Measurements from ENCODE around the gene CDCA3.

The CDCA3 gene

GRCh38 chr12:6849427-6849826, 1.7 kb downstream of the CDCA3 start:
- Mint-ChIP-seq H3K9me3 (no peaks in the 10 kb centered on the region), H3K27ac (no peak overlapping the region), H3K4me3 (no peak overlapping the region), H3K27me3 (no peaks in the 10 kb centered on the region), H3K4me1 (peaks cover 17% of the 10 kb centered on the region), H3K36me3 (no peaks in the 10 kb centered on the region)

GRCh38 chr12:6847676-6848075, 3.4 kb downstream of the CDCA3 start:
- no peaks in the 10 kb centered on the region for H3K9me3 Mint-ChIP-seq
- no peak overlapping the region for H3K27ac Mint-ChIP-seq
- H3K4me1 Mint-ChIP-seq: peaks cover 4% of the 10 kb centered on the region
- no peaks in the 10 kb centered on the region for H3K27me3 Mint-ChIP-seq
- H3K36me3 Mint-ChIP-seq: no peaks in the 10 kb centered on the region
- H3K4me3 Mint-ChIP-seq: no peak overlapping the region

GRCh38 chr12:6846316-6846869, 4.7 kb downstream of the CDCA3 start:
- no peak overlapping the region for H3K4me3 Mint-ChIP-seq
- peaks cover 4% of the 10 kb centered on the region for H3K4me1 Mint-ChIP-seq
- H3K9me3 Mint-ChIP-seq: no peaks in the 10 kb centered on the region
- H3K27me3 Mint-ChIP-seq: no peaks in the 10 kb centered on the region
- no peaks in the 10 kb centered on the region for H3K36me3 Mint-ChIP-seq
- H3K27ac Mint-ChIP-seq: no peak overlapping the region

- H3K36me3 Mint-ChIP-seq: no peaks in the 10 kb centered on the region
- no peaks in the 10 kb centered on the region for H3K27me3 Mint-ChIP-seq
- no peak overlapping the region for H3K4me3 Mint-ChIP-seq
- no peak overlapping the region for H3K27ac Mint-ChIP-seq
- no peaks in the 10 kb centered on the region for H3K9me3 Mint-ChIP-seq
- H3K4me1 Mint-ChIP-seq: no peaks in the 10 kb centered on the region
These were observed 5.7 kb downstream of the CDCA3 start for GRCh38 chr12:6845395-6845794.

DNA sequence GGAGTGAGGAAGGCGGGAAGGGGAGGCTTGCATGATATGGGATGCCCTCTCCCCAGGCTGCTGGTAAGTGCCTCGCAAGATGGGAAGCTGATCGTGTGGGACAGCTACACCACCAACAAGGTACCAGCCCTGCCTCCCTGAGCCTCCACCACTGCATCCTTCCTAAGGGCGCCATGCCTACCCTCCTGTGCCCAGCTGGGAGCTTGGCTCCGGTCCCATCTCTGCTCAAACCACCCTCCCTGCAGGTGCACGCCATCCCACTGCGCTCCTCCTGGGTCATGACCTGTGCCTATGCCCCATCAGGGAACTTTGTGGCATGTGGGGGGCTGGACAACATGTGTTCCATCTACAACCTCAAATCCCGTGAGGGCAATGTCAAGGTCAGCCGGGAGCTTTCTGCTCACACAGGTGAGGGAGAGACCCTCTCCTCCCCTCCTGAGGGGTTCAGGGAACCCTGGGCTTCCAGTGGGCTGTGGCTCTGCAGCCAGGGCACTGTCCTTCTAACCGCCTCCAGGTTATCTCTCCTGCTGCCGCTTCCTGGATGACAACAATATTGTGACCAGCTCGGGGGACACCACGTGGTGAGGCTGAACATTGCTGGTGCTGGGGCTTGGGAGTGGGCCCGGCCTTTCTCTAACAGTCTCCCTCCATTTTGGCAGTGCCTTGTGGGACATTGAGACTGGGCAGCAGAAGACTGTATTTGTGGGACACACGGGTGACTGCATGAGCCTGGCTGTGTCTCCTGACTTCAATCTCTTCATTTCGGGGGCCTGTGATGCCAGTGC, 7.8 kb downstream of the CDCA3 start:
- Mint-ChIP-seq H3K4me3 (no peak overlapping the region), H3K27me3 (no peaks in the 10 kb centered on the region), H3K4me1 (no peaks in the 10 kb centered on the region), H3K36me3 (no peaks in the 10 kb centered on the region), H3K27ac (no peak overlapping the region), H3K9me3 (no peaks in the 10 kb centered on the region)

GRCh38 chr12:6842075-6842474, 9.0 kb downstream of the CDCA3 start:
- Mint-ChIP-seq H3K27ac (no peak overlapping the region), H3K4me3 (no peak overlapping the region), H3K4me1 (no peaks in the 10 kb centered on the region), H3K27me3 (no peaks in the 10 kb centered on the region), H3K9me3 (no peaks in the 10 kb centered on the region), H3K36me3 (no peaks in the 10 kb centered on the region)

DNA sequence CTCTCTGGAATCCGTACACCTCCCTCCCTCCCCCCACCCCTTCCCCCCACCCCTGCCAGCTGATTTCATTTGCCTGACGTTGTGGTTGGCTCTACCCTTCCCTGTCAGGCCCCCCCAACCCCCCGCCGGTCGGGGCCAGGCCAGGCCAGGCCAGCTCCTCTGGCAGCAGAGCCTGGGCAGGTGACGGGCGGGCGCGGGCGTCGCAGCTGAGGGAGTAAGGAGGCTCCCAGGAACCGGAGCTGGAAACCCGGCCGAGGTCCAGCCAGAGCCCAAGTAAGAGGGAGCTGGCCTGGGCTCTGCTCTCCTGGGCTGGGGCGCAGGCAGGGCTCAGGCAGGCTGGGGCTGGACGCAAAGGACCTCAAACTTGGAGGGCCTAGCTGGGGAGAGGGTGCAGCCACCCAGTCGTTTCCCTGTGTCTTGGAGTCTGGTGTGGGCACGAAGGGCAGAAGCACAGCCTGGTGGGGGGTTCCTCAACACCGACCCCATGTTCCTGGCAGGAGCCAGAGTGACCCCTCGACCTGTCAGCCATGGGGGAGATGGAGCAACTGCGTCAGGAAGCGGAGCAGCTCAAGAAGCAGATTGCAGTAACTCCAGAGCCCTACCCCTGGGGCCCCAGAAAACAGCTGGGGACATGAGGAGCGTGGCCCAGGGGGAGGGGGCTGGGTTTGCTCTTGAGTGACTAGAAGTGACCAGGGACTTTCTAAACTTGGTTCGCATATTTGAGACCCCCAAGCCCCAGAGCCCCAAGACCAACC, 10.1 kb downstream of the CDCA3 start, which contains the start of gene GNB3:
Gene GNB3 (plus strand): TSS at position 165 of the 755 bp plus-strand sequence. CDS start 363 bp downstream, at position 528.
- no peaks in the 10 kb centered on the region for H3K27me3 Mint-ChIP-seq
- no peak within 1 kb of the TSS for H3K4me3 Mint-ChIP-seq
- H3K27ac Mint-ChIP-seq: no peak within 1 kb of the TSS
- no peaks in the 10 kb centered on the region for H3K9me3 Mint-ChIP-seq
- H3K36me3 Mint-ChIP-seq: no peaks in the 10 kb centered on the region
- H3K4me1 Mint-ChIP-seq: peaks cover 4% of the 10 kb centered on the region

- no peak overlapping the region for H3K27ac Mint-ChIP-seq
- H3K9me3 Mint-ChIP-seq: no peaks in the 10 kb centered on the region
- H3K4me3 Mint-ChIP-seq: no peak overlapping the region
- peaks cover 8% of the 10 kb centered on the region for H3K4me1 Mint-ChIP-seq
- H3K27me3 Mint-ChIP-seq: no peaks in the 10 kb centered on the region
- H3K36me3 Mint-ChIP-seq: no peaks in the 10 kb centered on the region
These were observed 10.8 kb downstream of the CDCA3 start for GRCh38 chr12:6840330-6840729.

DNA sequence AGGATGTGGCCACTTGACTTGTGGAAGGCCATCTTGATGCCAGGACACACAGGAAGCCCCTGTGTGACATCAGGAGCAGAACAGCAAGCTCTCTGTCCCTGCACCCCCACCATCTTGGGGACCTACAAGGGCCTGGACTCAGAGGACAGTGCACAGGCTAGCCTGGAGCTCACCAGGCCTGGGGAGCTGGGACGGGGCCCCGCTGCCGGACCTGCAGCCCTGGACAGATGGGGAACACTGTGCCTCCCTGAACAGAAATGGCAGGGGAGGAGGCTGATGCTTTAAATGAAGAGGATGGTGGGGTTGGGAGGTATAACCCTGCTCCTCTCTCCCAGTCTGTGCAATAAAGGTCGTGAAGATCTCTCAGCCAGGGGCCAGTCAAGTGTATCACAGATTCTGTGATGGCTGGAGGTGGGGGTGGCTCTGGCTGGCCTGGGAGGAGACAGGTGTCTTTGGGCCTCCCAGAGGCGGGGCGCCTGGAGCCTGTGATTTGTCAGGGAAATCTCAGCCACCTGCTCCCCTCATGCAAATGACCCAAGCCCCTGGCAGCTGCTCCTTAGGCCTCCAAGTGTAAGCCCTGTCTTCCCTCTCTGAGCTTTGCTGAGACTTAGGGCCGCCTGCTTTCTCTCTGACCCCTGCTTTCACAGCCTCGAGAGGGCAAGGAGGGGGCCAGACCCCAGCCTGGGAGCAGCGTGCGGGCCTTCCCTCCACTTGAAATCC, 11.4 kb downstream of the CDCA3 start:
- Mint-ChIP-seq H3K27me3 (no peaks in the 10 kb centered on the region), H3K27ac (no peak overlapping the region), H3K4me3 (no peak overlapping the region), H3K36me3 (no peaks in the 10 kb centered on the region), H3K9me3 (no peaks in the 10 kb centered on the region), H3K4me1 (peaks cover 8% of the 10 kb centered on the region)

DNA sequence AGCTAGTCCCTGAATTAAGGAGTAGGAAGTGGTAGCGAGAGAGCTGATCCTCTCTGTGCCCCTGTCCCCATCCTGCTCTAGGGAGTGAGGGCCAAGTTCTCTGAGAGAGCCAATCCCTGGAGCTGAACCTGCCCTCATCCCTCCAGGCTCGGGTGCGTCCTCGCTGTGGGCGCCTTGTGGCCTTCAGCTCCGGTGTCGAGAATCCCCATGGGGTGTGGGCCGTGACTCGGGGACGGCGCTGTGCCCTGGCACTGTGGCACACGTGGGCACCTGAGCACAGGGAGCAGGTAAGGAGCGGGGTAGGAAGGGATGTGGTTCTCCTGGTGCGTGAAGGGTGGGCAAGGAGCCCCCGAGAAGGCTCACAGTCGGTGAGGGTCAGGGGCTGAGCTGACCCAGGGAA, 12.2 kb downstream of the CDCA3 start:
- H3K4me3 Mint-ChIP-seq: no peak overlapping the region
- H3K27me3 Mint-ChIP-seq: no peaks in the 10 kb centered on the region
- no peaks in the 10 kb centered on the region for H3K36me3 Mint-ChIP-seq
- no peak overlapping the region for H3K27ac Mint-ChIP-seq
- peaks cover 8% of the 10 kb centered on the region for H3K4me1 Mint-ChIP-seq
- no peaks in the 10 kb centered on the region for H3K9me3 Mint-ChIP-seq

DNA sequence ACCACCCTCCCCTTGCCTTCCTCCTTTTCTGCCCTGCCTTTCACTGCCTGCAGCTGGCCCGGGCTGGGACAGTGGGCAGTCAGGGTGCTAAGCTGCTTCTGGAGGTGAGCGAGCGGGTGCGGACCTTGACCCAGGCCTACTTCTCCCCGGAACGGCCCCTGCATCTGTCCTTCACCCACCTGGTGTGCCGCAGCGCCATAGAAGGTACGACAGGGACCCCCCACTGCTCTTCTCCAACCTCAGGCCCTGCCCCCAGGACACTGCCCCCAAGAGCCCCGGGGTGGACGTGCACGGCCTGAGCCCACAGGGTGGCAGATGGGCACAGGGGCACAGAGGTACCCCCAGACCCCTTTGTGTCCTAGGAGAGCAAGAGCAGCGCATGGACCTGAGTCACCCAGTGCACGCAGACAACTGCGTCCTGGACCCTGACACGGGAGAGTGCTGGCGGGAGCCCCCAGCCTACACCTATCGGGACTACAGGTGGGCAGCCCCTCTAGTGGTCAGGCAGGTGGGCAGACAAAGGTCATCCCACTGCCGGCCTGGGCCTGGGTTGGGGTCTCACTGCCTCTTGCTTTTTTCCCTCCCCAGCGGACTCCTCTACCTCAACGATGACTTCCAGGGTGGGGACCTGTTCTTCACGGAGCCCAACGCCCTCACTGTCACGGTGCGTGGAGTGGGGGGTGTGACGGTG, 13.6 kb downstream of the CDCA3 start:
- Mint-ChIP-seq H3K9me3 (no peaks in the 10 kb centered on the region), H3K27me3 (no peaks in the 10 kb centered on the region), H3K4me1 (peaks cover 8% of the 10 kb centered on the region), H3K27ac (no peak overlapping the region), H3K4me3 (no peak overlapping the region), H3K36me3 (no peaks in the 10 kb centered on the region)

- Mint-ChIP-seq H3K9me3 (no peaks in the 10 kb centered on the region), H3K4me1 (peaks cover 8% of the 10 kb centered on the region), H3K27me3 (no peaks in the 10 kb centered on the region), H3K36me3 (no peaks in the 10 kb centered on the region), H3K27ac (no peak overlapping the region), H3K4me3 (no peak overlapping the region)
These were observed 14.2 kb downstream of the CDCA3 start for GRCh38 chr12:6836851-6837250.

DNA sequence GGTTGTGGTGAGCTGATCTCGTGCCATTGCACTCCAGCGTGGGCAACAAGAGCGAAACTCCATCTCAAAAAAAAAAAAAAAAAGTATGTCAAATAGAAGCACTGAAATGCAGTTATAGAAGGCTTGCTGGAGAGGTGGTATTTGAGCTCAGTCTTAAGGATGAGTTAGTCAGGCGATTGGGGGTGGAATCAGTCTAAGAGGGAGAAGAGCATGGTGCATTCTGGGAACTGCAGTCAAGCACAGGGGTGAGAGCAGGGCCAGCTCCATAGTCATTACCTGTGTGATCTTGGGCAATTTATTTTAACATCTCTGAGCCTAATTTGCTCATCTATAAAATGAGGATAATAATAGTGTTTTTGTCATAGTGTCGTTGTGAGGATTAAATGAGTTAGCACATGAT, 16.2 kb downstream of the CDCA3 start:
- H3K4me1 Mint-ChIP-seq: peaks cover 8% of the 10 kb centered on the region
- no peaks in the 10 kb centered on the region for H3K9me3 Mint-ChIP-seq
- H3K27me3 Mint-ChIP-seq: no peaks in the 10 kb centered on the region
- H3K36me3 Mint-ChIP-seq: no peaks in the 10 kb centered on the region
- no peak overlapping the region for H3K4me3 Mint-ChIP-seq
- H3K27ac Mint-ChIP-seq: no peak overlapping the region

DNA sequence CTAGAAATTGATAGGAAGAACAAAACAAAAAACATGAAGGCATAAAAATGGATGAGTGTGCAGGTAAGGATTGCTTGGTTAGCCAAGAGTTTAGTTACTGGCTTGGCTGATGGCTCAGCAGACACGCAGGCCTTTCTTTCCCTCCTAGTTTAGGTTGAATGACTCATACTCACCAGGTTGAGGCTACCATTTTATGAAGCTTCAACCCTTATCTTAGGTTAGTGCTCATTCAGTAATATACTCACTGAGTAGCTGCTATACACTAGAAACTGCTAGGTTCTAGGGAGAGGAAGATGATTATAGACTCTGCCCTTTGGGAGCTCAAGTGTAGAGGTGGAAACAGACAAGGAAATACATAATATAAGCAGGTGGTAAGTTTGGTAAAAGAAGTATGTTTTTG, 16.8 kb downstream of the CDCA3 start:
- Mint-ChIP-seq H3K9me3 (no peaks in the 10 kb centered on the region), H3K36me3 (no peaks in the 10 kb centered on the region), H3K27me3 (no peaks in the 10 kb centered on the region), H3K4me3 (no peak overlapping the region), H3K27ac (no peak overlapping the region), H3K4me1 (peaks cover 11% of the 10 kb centered on the region)

GRCh38 chr12:6833189-6833890, 17.7 kb downstream of the CDCA3 start:
- H3K27ac Mint-ChIP-seq: peak overlapping the region; percentile 14
- H3K9me3 Mint-ChIP-seq: no peaks in the 10 kb centered on the region
- H3K36me3 Mint-ChIP-seq: no peaks in the 10 kb centered on the region
- peaks cover 2% of the 10 kb centered on the region for H3K27me3 Mint-ChIP-seq
- no peak overlapping the region for H3K4me3 Mint-ChIP-seq
- peaks cover 16% of the 10 kb centered on the region for H3K4me1 Mint-ChIP-seq

Measured in activated naive CD4-positive, alpha-beta T cell treated with anti-CD3 and anti-CD28 coated beads, Interleukin-2, amount 50 U/mL, for 24 hours (primary cell).